Neuron (in vitro differentiated cells): ENCODE measurements around the gene COL27A1.

Source experiments
- H2AFZ ChIP-seq: one replicate; pipeline ENCODE4 v1.6.1; 2013; ENCODE audit warnings: low read depth, mild to moderate bottlenecking, inconsistent platforms, low read length, moderate library complexity
- H3K27me3 ChIP-seq: one replicate; pipeline ENCODE4 v1.6.1; 2013; ENCODE audit warnings: low read length; ENCODE audit not compliant: insufficient read depth
- H3K36me3 ChIP-seq: one replicate; pipeline ENCODE4 v1.6.1; 2013; ENCODE audit warnings: low read length; ENCODE audit not compliant: insufficient read depth
- H3K4me1 ChIP-seq: one replicate; pipeline ENCODE4 v1.6.1; 2013; ENCODE audit warnings: low read length; ENCODE audit not compliant: insufficient read depth
- H3K4me3 ChIP-seq: 2 replicates; pipeline ENCODE4 v1.5.1; 2013; ENCODE audit warnings: mild to moderate bottlenecking, low read length, moderate library complexity
- H3K9me3 ChIP-seq: one replicate; pipeline ENCODE4 v1.6.1; 2013; ENCODE audit warnings: low read length

Gene COL27A1

GRCh38 chr9:114157516-114158176 lies 2.3 kb downstream of the COL27A1 start:
- H3K27me3 ChIP-seq, result peaks cover 22% of the 10 kb centered on the region
- H3K36me3 ChIP-seq, result no peaks in the 10 kb centered on the region
- no peak overlapping the region for H2AFZ ChIP-seq
- peaks cover 35% of the 10 kb centered on the region for H3K4me1 ChIP-seq
- no peak overlapping the region for H3K4me3 ChIP-seq
- H3K9me3 ChIP-seq, result no peaks in the 10 kb centered on the region

- Histone ChIP-seq H3K4me1 (peaks cover 39% of the 10 kb centered on the region), H3K36me3 (no peaks in the 10 kb centered on the region), H3K9me3 (no peaks in the 10 kb centered on the region), H3K27me3 (peaks cover 12% of the 10 kb centered on the region), H2AFZ (no peak overlapping the region), H3K4me3 (no peak overlapping the region)
These were observed 3.3 kb downstream of the COL27A1 start for GRCh38 chr9:114158482-114159130.

- Histone ChIP-seq H3K4me1 (peaks cover 34% of the 10 kb centered on the region), H3K27me3 (peaks cover 4% of the 10 kb centered on the region), H3K36me3 (no peaks in the 10 kb centered on the region), H3K9me3 (no peaks in the 10 kb centered on the region), H2AFZ (no peak overlapping the region), H3K4me3 (no peak overlapping the region)
These were observed 4.4 kb downstream of the COL27A1 start for GRCh38 chr9:114159691-114160090.

DNA sequence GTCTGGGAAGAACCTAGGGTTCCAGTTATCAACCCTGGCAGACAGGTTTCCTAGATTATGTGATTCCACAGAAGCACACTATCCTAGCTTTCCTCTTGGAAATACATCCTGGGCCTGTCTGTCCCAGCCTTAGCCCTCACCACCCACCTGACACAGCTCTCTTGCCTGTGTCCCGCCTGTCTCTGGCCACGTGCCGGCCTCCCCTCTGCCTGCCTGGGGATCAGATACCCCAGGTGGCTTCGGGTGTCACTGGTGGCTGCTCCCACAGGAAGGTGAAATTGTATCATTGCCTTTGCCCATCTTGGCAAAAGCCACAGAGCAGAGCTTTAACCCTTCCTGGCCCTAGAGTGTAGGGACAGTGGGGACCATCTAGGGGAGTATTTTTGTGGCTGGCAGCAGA lies 6.2 kb downstream of the COL27A1 start:
- peaks cover 27% of the 10 kb centered on the region for H3K4me1 ChIP-seq
- H3K36me3 ChIP-seq, result no peaks in the 10 kb centered on the region
- H2AFZ ChIP-seq, result no peak overlapping the region
- H3K4me3 ChIP-seq, result no peak overlapping the region
- H3K9me3 ChIP-seq, result no peaks in the 10 kb centered on the region
- no peaks in the 10 kb centered on the region for H3K27me3 ChIP-seq

DNA sequence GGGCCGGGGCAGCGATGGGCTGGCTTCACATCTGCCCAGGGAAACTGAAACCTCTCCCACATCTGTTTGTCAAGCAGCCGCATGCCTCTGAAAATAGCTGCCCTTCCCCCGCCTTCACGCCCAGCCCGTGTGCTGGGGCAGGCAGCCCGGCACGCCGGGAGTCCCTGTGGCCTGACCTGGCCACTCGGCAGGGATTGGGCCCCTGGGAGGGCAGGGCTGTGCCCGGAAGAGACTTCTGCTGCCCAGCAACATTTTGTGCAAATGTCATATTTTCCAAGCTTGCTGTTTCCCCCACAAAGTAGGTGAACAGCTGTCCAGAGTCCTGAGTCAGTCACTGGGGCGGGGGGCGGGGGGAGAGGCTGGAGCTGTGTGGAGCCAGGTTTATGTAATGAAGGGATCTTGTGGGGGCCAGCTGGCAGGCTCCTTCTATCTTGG lies 8.2 kb downstream of the COL27A1 start:
- Histone ChIP-seq H3K4me1 (peaks cover 21% of the 10 kb centered on the region), H3K4me3 (no peak overlapping the region), H3K36me3 (no peaks in the 10 kb centered on the region), H2AFZ (no peak overlapping the region), H3K9me3 (no peaks in the 10 kb centered on the region), H3K27me3 (no peaks in the 10 kb centered on the region)

DNA sequence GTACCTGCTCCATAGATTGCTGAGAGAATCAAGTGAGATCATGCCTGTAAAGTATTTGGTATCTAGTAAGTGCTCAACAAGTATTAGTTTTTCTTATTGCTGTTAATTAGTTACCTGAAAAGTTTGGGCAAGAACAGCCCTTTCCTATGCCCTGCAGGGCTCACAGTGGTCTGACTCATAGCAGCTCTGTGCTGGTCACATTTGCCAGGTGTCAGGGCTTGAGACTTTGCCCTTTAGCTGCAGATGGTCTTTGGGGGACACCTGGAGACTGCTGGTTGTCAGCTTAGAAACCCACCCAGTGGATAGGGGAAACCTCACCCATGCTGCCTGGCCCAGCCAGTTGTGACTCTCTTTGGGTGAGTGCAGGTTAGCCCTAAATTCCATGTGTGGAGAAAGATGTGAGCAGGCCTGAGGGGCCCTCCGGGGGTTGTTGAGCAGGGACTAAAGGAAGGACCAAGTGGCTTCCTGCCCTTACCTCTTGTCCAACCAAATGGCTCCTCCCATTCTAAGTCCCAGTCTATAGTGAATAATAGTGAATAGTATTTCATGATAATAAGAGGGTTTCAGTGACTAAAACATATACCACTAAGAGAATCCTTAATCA lies 9.0 kb downstream of the COL27A1 start:
- Histone ChIP-seq H2AFZ (no peak overlapping the region), H3K9me3 (peaks cover 1% of the 10 kb centered on the region), H3K36me3 (no peaks in the 10 kb centered on the region), H3K4me1 (peaks cover 16% of the 10 kb centered on the region), H3K27me3 (no peaks in the 10 kb centered on the region), H3K4me3 (no peak overlapping the region)

- H3K36me3 ChIP-seq, result no peaks in the 10 kb centered on the region
- H3K9me3 ChIP-seq, result peaks cover 1% of the 10 kb centered on the region
- H2AFZ ChIP-seq, result no peak overlapping the region
- H3K27me3 ChIP-seq, result no peaks in the 10 kb centered on the region
- no peak overlapping the region for H3K4me3 ChIP-seq
- H3K4me1 ChIP-seq, result peaks cover 20% of the 10 kb centered on the region
These were observed 10.2 kb downstream of the COL27A1 start for GRCh38 chr9:114165407-114166102.

- Histone ChIP-seq H3K4me1 (peaks cover 25% of the 10 kb centered on the region), H3K9me3 (peaks cover 1% of the 10 kb centered on the region), H3K27me3 (no peaks in the 10 kb centered on the region), H3K36me3 (no peaks in the 10 kb centered on the region), H3K4me3 (no peak overlapping the region), H2AFZ (no peak overlapping the region)
These were observed 10.8 kb downstream of the COL27A1 start for GRCh38 chr9:114166103-114166470.

GRCh38 chr9:114166614-114167572 lies 11.6 kb downstream of the COL27A1 start:
- Histone ChIP-seq H3K4me1 (peaks cover 26% of the 10 kb centered on the region), H2AFZ (no peak overlapping the region), H3K27me3 (no peaks in the 10 kb centered on the region), H3K36me3 (no peaks in the 10 kb centered on the region), H3K4me3 (no peak overlapping the region), H3K9me3 (peaks cover 1% of the 10 kb centered on the region)

DNA sequence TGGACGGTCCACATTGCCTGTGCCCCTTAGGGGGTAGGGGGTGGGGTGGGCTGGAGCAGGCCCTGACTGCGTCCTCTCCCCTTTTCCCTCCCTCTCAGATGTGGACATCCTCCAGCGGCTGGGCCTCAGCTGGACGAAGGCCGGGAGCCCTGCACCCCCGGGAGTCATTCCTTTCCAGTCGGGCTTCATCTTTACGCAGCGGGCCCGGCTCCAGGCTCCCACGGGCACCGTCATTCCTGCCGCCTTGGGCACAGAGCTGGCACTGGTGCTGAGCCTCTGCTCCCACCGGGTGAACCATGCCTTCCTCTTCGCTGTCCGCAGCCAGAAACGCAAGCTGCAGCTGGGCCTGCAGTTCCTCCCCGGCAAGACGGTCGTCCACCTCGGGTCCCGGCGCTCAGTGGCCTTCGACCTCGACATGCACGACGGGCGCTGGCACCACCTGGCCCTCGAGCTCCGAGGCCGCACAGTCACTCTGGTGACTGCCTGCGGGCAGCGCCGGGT lies 12.3 kb downstream of the COL27A1 start:
- Histone ChIP-seq H2AFZ (no peak overlapping the region), H3K9me3 (peaks cover 1% of the 10 kb centered on the region), H3K4me1 (peaks cover 27% of the 10 kb centered on the region), H3K27me3 (no peaks in the 10 kb centered on the region), H3K36me3 (no peaks in the 10 kb centered on the region), H3K4me3 (no peak overlapping the region)

- Histone ChIP-seq H3K4me1 (peaks cover 29% of the 10 kb centered on the region), H3K9me3 (peaks cover 1% of the 10 kb centered on the region), H3K36me3 (no peaks in the 10 kb centered on the region), H2AFZ (no peak overlapping the region), H3K27me3 (no peaks in the 10 kb centered on the region), H3K4me3 (no peak overlapping the region)
These were observed 13.1 kb downstream of the COL27A1 start for GRCh38 chr9:114168281-114169028.
